ENCODE results near the gene CNN1. TPM values are rescaled to one million over a fixed set of nuclear protein-coding genes. Genes with fewer than 3 reads are reported as not detected.

Gene CNN1
- total RNA-seq, 3 donors from 2014 or later = 19.3 to 1,130 (median 71.6) TPM

DNA sequence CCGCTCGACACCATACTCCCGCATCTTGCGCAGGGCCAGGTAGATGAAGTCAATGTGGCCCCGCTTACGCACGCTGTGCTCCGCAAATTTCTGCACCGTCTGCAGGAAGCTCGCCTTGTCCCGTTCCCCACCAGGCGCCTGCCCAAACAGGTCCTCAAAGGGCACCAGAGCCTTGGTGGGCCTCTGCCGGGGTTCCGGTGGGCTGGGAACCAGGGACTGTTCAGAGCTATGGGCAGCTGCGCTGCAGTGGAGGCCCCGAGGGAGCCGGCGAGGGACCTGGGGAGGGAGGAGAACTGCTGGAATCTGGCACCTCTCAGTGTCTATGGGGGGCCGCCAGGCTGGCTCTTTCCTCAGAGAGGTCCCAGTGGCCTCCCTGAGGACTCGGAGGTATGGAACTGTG is 24.7 kb upstream of the CNN1 start:
- no peaks in the 10 kb centered on the region for H3K9me3 ChIP-seq
- intact Hi-C loops (cut with DNase I, micrococcal nuclease) = no loop called here
- TF ChIP-seq CTCF (IDR thresholded peaks at IDR 0.05) = no peak
- no peaks in the 10 kb centered on the region for H3K4me1 ChIP-seq (ENCODE audit: low read depth)
- H3K36me3 ChIP-seq (ENCODE audit: low read depth) = no peaks in the 10 kb centered on the region
- ATAC-seq = no peak
- DNase-seq = no peak
- H3K4me3 ChIP-seq = no peak overlapping the region

DNA sequence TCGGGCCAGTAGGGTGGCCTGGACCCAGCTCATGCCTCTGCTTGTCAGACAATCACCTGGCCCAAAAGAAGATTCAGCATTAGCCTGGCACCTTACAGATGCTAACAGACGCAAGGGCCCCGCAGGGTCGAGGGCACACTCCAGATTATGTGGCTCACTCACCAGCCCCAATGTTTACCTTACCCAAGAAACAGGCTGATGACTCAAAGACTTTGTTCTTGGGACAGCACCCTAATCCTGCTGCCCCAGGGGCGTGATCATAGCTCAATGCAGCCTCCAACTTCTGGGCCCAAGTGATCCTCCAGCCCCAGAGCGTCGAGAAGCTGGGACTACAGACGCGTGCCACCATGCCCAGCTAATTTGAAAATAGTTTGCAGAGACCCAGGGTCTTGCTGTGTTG is 19.5 kb upstream of the CNN1 start:
- no peak for DNase-seq
- no peaks in the 10 kb centered on the region for H3K4me1 ChIP-seq (ENCODE audit: low read depth)
- H3K36me3 ChIP-seq (ENCODE audit: low read depth) = no peaks in the 10 kb centered on the region
- no peak for TF ChIP-seq CTCF (IDR thresholded peaks at IDR 0.05)
- no peaks in the 10 kb centered on the region for H3K9me3 ChIP-seq
- no peak for ATAC-seq
- H3K4me3 ChIP-seq = no peak overlapping the region
- intact Hi-C loops (cut with DNase I, micrococcal nuclease) = no loop called here

- peak; percentile 99 for ATAC-seq
- peak within 1 kb of the TSS; percentile 87 for H3K4me3 ChIP-seq
- TF ChIP-seq CTCF (IDR thresholded peaks at IDR 0.05) = no peak
- intact Hi-C loops (cut with DNase I, micrococcal nuclease) = no loop called here
- H3K4me1 ChIP-seq (ENCODE audit: low read depth) = peaks cover 9% of the 10 kb centered on the region
- no peaks in the 10 kb centered on the region for H3K9me3 ChIP-seq
- no peaks in the 10 kb centered on the region for H3K36me3 ChIP-seq (ENCODE audit: low read depth)
- peak; percentile 97 to 99 (median 97) for DNase-seq
Measured at GRCh38 chr19:11528551-11529341, 9.9 kb upstream of the CNN1 start, which contains the start of gene ECSIT. Gene ECSIT, minus strand, starts transcription at chr19:11529134. Its CDS starts 9,964 bp downstream, at chr19:11519170.

DNA sequence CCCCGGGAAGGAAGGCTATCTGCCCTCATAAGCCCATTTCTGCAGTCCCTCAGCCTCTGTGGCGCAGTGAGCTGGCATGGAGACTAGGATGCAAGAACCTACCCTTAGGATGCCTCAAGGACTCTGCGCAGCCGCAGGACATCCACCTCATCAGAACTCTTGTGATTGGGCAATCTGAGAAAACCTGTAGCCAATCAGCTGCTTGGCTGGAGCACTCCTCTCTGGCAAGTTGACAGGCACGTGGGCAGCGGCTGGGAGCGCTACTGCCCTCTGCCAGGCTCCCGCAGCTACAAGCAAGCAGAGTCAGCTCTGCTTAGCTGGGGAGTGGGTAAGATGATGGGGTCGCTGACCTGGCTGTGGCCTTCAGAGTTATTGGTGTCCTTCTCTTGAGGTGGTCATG is 8.2 kb upstream of the CNN1 start:
- intact Hi-C loops (cut with DNase I, micrococcal nuclease) = no loop called here
- H3K36me3 ChIP-seq (ENCODE audit: low read depth) = no peaks in the 10 kb centered on the region
- H3K4me3 ChIP-seq = no peak overlapping the region
- H3K9me3 ChIP-seq = no peaks in the 10 kb centered on the region
- ATAC-seq (peak; percentile 63), DNase-seq (peak; percentile 79 to 83 (median 82))
- peaks cover 11% of the 10 kb centered on the region for H3K4me1 ChIP-seq (ENCODE audit: low read depth)
- TF ChIP-seq CTCF (IDR thresholded peaks at IDR 0.05) = no peak

GRCh38 chr19:11534538-11534937 is 4.1 kb upstream of the CNN1 start:
- Histone ChIP-seq H3K4me3 (no peak overlapping the region), H3K36me3 (ENCODE audit: low read depth) (no peaks in the 10 kb centered on the region), H3K9me3 (no peaks in the 10 kb centered on the region), H3K4me1 (ENCODE audit: low read depth) (peaks cover 7% of the 10 kb centered on the region)
- no peak for ATAC-seq
- DNase-seq = no peak
- TF ChIP-seq CTCF (IDR thresholded peaks at IDR 0.05) = no peak
- intact Hi-C loops (cut with DNase I, micrococcal nuclease) = no loop called here

Measured in mucosa of descending colon (tissue), 3 donors.